HEK293 (cell line): ENCODE results near the gene KLHL17.

ENCODE experiments used
- CTCF ChIA-PET: fragments of 350-600 bp; formaldehyde crosslinking; extraction: SDS; loops from one replicate; lab custom pipeline; 2021; ENCODE audit warnings: antibody characterized with exemption; lab: Yijun Ruan, JAX
- POLR2A ChIA-PET: fragments of 300-600 bp; formaldehyde crosslinking; extraction: SDS; loops from one replicate; lab custom pipeline; 2020; ENCODE audit warnings: antibody characterized with exemption, inconsistent platforms; lab: Yijun Ruan, JAX
- H3K27ac ChIP-seq: fragments of 200-500 bp; sonication (Bioruptor generic); 2 replicates; pipeline ENCODE4 v1.5.1; 2014; ENCODE audit warnings: low read depth, low read length, control low read depth, inconsistent platforms; ENCODE audit errors: extremely low read depth
- H3K36me3 ChIP-seq, 2 experiments: fragments of 200-500 bp in 1 of 2; sonication (Bioruptor generic) in 1 of 2; 1 replicate in 1 of 2; 2 replicates in 1 of 2; pipeline ENCODE4 v1.5.1; 2014 to 2017; ENCODE audit warnings: inconsistent platforms in 2 of 2, low read length in 2 of 2; ENCODE audit not compliant: control insufficient read depth in 2 of 2, insufficient read depth in 1 of 2
- H3K4me1 ChIP-seq: fragments of 200-500 bp; sonication (Bioruptor generic); 2 replicates; pipeline ENCODE4 v1.5.1; 2014; ENCODE audit warnings: mild to moderate bottlenecking, low read length, inconsistent platforms; ENCODE audit not compliant: control insufficient read depth, insufficient read depth
- H3K4me3 ChIP-seq: 2 replicates; pipeline ENCODE4 v1.5.1; 2011; ENCODE audit warnings: low read depth, mild to moderate bottlenecking, control low read depth, low read length, moderate library complexity
- H3K9me3 ChIP-seq: fragments of 200-500 bp; sonication (Bioruptor generic); 2 replicates; pipeline ENCODE4 v1.5.1; 2014; ENCODE audit warnings: low read depth, low read length, inconsistent platforms; ENCODE audit not compliant: control insufficient read depth, insufficient read depth
- BCL11B ChIP-seq: fragments of 450-650 bp; formaldehyde crosslinking; IDR thresholded peaks from 2 replicates; pipeline ENCODE4 v1.5.1; 2016; ENCODE audit warnings: low read depth, missing biosample characterization, missing genetic modification characterization
- GLI2 ChIP-seq: fragments of 450-650 bp; formaldehyde crosslinking; IDR thresholded peaks from 2 replicates; pipeline ENCODE4; 2017; ENCODE audit warnings: missing biosample characterization, missing genetic modification characterization, low read depth, borderline replicate concordance
- GLIS1 ChIP-seq: fragments of 450-650 bp; formaldehyde crosslinking; IDR thresholded peaks from 2 replicates; pipeline ENCODE4 v1.5.1; 2016; ENCODE audit warnings: missing biosample characterization, missing genetic modification characterization
- HIC1 ChIP-seq: fragments of 450-650 bp; formaldehyde crosslinking; IDR thresholded peaks from 2 replicates; pipeline ENCODE4 v1.5.1; 2016; ENCODE audit warnings: missing biosample characterization, missing genetic modification characterization
- PATZ1 ChIP-seq: fragments of 450-650 bp; formaldehyde crosslinking; IDR thresholded peaks from 2 replicates; pipeline ENCODE4 v1.5.1; 2016; ENCODE audit warnings: missing biosample characterization, missing genetic modification characterization
- SP2 ChIP-seq: fragments of 450-650 bp; formaldehyde crosslinking; IDR thresholded peaks from 2 replicates; pipeline ENCODE4 v1.5.1; 2016; ENCODE audit warnings: missing biosample characterization, missing genetic modification characterization
- SP7 ChIP-seq: fragments of 450-650 bp; formaldehyde crosslinking; IDR thresholded peaks from 2 replicates; pipeline ENCODE4 v1.5.1; 2016; ENCODE audit warnings: missing biosample characterization, missing genetic modification characterization
- ZBTB20 ChIP-seq: fragments of 450-650 bp; formaldehyde crosslinking; IDR thresholded peaks from 2 replicates; pipeline ENCODE4 v1.5.1; 2016; ENCODE audit warnings: missing biosample characterization, missing genetic modification characterization
- ZBTB48 ChIP-seq: fragments of 450-650 bp; formaldehyde crosslinking; IDR thresholded peaks from 2 replicates; pipeline ENCODE4 v1.5.1; 2016; ENCODE audit warnings: missing biosample characterization, missing genetic modification characterization
- ZBTB7A ChIP-seq: fragments of 450-650 bp; formaldehyde crosslinking; IDR thresholded peaks from 2 replicates; pipeline ENCODE4 v1.5.1; 2016; ENCODE audit warnings: low read depth, missing biosample characterization, missing genetic modification characterization
- ZNF10 ChIP-seq: fragments of 450-650 bp; formaldehyde crosslinking; IDR thresholded peaks from 2 replicates; pipeline ENCODE4 v1.5.1; 2017; ENCODE audit warnings: missing biosample characterization, missing genetic modification characterization
- ZNF335 ChIP-seq: fragments of 450-650 bp; formaldehyde crosslinking; conservative IDR thresholded peaks from 2 replicates; pipeline ENCODE4 v1.5.1; 2016; ENCODE audit warnings: missing biosample characterization, missing genetic modification characterization
- ZNF341 ChIP-seq: fragments of 450-650 bp; formaldehyde crosslinking; IDR thresholded peaks from 2 replicates; pipeline ENCODE4; 2016; ENCODE audit warnings: low read depth, missing biosample characterization, missing genetic modification characterization
- ZNF394 ChIP-seq: fragments of 450-650 bp; formaldehyde crosslinking; IDR thresholded peaks from 2 replicates; pipeline ENCODE4 v1.5.1; 2016; ENCODE audit warnings: missing biosample characterization, missing genetic modification characterization, mild to moderate bottlenecking, moderate library complexity, borderline replicate concordance
- ZNF488 ChIP-seq: fragments of 450-650 bp; formaldehyde crosslinking; IDR thresholded peaks from 2 replicates; pipeline ENCODE4 v1.5.1; 2016; ENCODE audit warnings: missing biosample characterization, missing genetic modification characterization
- ZNF561 ChIP-seq: fragments of 450-650 bp; IDR thresholded peaks from 2 replicates; pipeline ENCODE4 v1.5.1; 2018; ENCODE audit warnings: missing biosample characterization, missing genetic modification characterization, borderline replicate concordance
- ZNF664 ChIP-seq: fragments of 450-650 bp; formaldehyde crosslinking; IDR thresholded peaks from 2 replicates; pipeline ENCODE4 v1.5.1; 2016; ENCODE audit warnings: missing biosample characterization, missing genetic modification characterization
- ZNF707 ChIP-seq: fragments of 450-650 bp; formaldehyde crosslinking; IDR thresholded peaks from 2 replicates; pipeline ENCODE4 v1.5.1; 2016; ENCODE audit warnings: missing biosample characterization, missing genetic modification characterization
- TF ChIP-seq, protein P1 (sequence below): fragments of 450-650 bp; formaldehyde crosslinking; IDR thresholded peaks from 2 replicates; pipeline ENCODE4 v1.5.1; 2016; ENCODE audit warnings: missing biosample characterization, missing genetic modification characterization
- TF ChIP-seq, protein P2 (sequence below): fragments of 450-650 bp; formaldehyde crosslinking; IDR thresholded peaks from 2 replicates; pipeline ENCODE4; 2016; ENCODE audit warnings: missing biosample characterization, missing genetic modification characterization
- TF ChIP-seq, protein P3 (sequence below): fragments of 450-650 bp; formaldehyde crosslinking; IDR thresholded peaks from 2 replicates; pipeline ENCODE4 v1.5.1; 2016; ENCODE audit warnings: missing biosample characterization, missing genetic modification characterization

The KLHL17 gene

DNA sequence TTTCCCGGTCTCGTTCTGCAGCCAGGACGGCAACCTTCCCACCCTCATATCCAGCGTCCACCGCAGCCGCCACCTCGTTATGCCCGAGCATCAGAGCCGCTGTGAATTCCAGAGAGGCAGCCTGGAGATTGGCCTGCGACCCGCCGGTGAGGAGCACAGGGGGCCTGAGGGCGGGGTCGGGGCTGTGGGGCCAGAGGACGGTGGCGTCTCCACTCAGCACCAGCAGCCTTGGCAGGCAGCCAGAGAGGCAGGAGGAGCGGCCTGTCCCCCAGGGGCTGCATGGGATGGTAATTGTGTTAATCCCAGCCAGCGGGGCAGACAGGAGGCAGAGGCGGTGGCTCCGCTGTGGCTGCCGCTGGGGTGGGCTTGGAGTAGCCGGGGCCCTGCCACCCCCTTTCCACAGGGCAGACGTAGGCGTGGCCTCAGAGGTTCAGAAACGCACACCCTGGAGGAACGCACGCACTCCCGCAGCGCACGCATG is 24.6 kb upstream of the KLHL17 start (continued):
- TF ChIP-seq BCL11B (tag by site-specific recombination): peak; percentile 74; the same call in 1 of the 2 replicates
- no peak for TF ChIP-seq ZNF488 (tag by site-specific recombination)
- TF ChIP-seq, protein P1, sequence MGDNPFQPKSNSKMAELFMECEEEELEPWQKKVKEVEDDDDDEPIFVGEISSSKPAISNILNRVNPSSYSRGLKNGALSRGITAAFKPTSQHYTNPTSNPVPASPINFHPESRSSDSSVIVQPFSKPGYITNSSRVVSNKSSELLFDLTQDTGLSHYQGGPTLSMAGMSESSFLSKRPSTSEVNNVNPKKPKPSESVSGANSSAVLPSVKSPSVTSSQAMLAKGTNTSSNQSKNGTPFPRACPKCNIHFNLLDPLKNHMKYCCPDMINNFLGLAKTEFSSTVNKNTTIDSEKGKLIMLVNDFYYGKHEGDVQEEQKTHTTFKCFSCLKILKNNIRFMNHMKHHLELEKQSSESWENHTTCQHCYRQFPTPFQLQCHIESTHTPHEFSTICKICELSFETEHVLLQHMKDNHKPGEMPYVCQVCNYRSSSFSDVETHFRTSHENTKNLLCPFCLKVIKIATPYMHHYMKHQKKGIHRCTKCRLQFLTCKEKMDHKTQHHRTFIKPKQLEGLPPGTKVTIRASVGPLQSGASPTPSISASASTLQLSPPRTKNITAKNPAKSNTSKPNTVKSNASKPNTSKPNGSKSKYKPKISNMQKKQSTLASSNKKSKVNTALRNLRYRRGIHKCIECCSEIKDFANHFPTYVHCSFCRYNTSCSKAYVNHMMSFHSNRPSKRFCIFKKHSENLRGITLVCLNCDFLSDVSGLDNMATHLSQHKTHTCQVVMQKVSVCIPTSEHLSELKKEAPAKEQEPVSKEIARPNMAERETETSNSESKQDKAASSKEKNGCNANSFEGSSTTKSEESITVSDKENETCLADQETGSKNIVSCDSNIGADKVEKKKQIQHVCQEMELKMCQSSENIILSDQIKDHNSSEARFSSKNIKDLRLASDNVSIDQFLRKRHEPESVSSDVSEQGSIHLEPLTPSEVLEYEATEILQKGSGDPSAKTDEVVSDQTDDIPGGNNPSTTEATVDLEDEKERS (tag by site-specific recombination): no peak
- no peak for TF ChIP-seq ZNF664
- TF ChIP-seq, protein P2, sequence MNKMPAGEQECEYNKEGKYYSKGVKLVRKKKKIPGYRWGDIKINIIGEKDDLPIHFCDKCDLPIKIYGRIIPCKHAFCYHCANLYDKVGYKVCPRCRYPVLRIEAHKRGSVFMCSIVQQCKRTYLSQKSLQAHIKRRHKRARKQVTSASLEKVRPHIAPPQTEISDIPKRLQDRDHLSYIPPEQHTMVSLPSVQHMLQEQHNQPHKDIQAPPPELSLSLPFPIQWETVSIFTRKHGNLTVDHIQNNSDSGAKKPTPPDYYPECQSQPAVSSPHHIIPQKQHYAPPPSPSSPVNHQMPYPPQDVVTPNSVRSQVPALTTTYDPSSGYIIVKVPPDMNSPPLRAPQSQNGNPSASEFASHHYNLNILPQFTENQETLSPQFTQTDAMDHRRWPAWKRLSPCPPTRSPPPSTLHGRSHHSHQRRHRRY (tag by site-specific recombination): no peak

GRCh38 chr1:936348-937264 is 23.8 kb upstream of the KLHL17 start:
- Histone ChIP-seq H3K36me3 (peaks cover 0 to 23% of the 10 kb centered on the region in 2 experiments; a peak in 1 of 3 replicates), H3K4me3 (no peak overlapping the region), H3K27ac (peak overlapping the region; percentile 96), H3K9me3 (no peaks in the 10 kb centered on the region), H3K4me1 (peaks cover 57% of the 10 kb centered on the region)
- ChIA-PET CTCF (interaction anchor here (0.7 to 2.9 kb wide), 3 partner anchors 10 to 186 kb away, joined by 3 to 8 read pairs (median 4); no protein-coding TSS in a partner anchor), POLR2A (interaction anchor here (1.8 to 7.8 kb wide), 2 partner anchors 13 to 18 kb away, joined by 6 to 106 read pairs; no protein-coding TSS in a partner anchor)
- TF ChIP-seq ZBTB7A (tag by site-specific recombination) (peak; percentile 52; the same call in 1 of the 2 replicates), GLI2 (no peak), PATZ1 (tag by site-specific recombination) (peak; percentile 81), ZNF707 (tag by site-specific recombination) (no peak), GLIS1 (tag by site-specific recombination) (peak; percentile 80), ZNF335 (0 out of 2 replicates have a peak, but pooled peaks have one; percentile 18), ZBTB48 (peak; percentile 11; the same call in 1 of the 2 replicates), SP2 (tag by site-specific recombination) (peak; percentile 17; the same call in 1 of the 2 replicates), ZNF341 (peak; percentile 35; the same call in 1 of the 2 replicates), ZNF10 (no peak), ZNF394 (tag by site-specific recombination) (no peak), ZNF561 (tag by site-specific recombination) (0 out of 2 replicates have a peak, but pooled peaks have one; percentile 20), HIC1 (tag by site-specific recombination) (peak; percentile 66; the same call in 1 of the 2 replicates), SP7 (tag by site-specific recombination) (0 out of 2 replicates have a peak, but pooled peaks have one; percentile 23), ZBTB20 (tag by site-specific recombination) (no peak)
- TF ChIP-seq, protein P3, sequence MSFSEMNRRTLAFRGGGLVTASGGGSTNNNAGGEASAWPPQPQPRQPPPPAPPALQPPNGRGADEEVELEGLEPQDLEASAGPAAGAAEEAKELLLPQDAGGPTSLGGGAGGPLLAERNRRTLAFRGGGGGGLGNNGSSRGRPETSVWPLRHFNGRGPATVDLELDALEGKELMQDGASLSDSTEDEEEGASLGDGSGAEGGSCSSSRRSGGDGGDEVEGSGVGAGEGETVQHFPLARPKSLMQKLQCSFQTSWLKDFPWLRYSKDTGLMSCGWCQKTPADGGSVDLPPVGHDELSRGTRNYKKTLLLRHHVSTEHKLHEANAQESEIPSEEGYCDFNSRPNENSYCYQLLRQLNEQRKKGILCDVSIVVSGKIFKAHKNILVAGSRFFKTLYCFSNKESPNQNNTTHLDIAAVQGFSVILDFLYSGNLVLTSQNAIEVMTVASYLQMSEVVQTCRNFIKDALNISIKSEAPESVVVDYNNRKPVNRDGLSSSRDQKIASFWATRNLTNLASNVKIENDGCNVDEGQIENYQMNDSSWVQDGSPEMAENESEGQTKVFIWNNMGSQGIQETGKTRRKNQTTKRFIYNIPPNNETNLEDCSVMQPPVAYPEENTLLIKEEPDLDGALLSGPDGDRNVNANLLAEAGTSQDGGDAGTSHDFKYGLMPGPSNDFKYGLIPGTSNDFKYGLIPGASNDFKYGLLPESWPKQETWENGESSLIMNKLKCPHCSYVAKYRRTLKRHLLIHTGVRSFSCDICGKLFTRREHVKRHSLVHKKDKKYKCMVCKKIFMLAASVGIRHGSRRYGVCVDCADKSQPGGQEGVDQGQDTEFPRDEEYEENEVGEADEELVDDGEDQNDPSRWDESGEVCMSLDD: peak; percentile 40; the same call in 1 of the 2 replicates
